Measurements from ENCODE around the gene F12. TPM values are rescaled to one million over a fixed set of nuclear protein-coding genes. Genes with fewer than 3 reads are reported as not detected.

Gene F12
- total RNA-seq, 8 experiments from 2014 or later = 1.0 to 6.5 (median 2.4) TPM

DNA sequence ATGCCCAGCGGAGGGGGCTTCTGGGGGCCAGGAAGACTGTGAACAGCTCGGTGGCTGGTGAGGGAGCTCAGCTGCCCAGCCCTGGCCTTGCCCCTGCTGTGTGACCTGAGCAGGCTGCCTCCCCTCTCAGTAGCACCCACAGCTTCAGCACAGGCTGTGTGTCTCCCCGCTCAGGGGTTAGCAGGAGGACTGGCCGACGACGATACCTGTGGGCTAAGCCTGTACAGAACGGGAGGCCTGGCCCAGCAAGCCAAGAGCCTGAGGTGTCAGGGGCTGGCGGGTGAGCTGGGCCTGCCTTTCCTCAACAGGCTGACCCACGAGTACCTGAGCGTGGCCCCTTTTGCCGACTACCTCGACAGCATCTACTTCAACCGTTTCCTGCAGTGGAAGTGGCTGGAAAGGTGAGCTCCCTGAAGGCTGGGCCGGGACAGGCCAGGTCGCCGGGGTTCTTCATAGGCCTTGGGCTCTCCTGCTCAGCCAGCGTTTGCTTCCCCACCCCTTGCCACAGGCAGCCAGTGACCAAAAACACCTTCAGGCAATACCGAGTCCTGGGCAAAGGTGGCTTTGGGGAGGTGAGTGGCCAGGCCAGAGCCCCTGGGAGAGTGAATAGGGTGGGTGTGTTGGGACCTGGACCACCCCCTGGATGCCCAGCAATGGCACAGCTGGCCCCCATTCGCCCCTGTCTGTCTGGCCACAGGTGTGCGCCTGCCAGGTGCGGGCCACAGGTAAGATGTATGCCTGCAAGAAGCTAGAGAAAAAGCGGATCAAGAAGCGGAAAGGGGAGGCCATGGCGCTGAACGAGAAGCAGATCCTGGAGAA is 23.7 kb upstream of the F12 start:
- ATAC-seq (replicated peaks in 6 of 8) = no peak
- Histone ChIP-seq H3K27ac (no peak overlapping the region), H3K4me3 (no peak overlapping the region), H3K4me1 (replicated peaks in 1 of 2) (peaks cover 0 to 14% of the 10 kb centered on the region in 2 donors)
- 70 to 100% (median 92%) methylated on average over 1 to 11 of the region's 25 CpGs; no CpG with 5 or more reads in 5 of the 10 experiments for WGBS, 10 experiments
- in situ Hi-C loops (cut with MboI; ENCODE audit: low pct_unique_long_range_greater_than_20kb in 2 of 9, low sequenced_read_pairs in 9 of 9, unreplicated experiment in 9 of 9) = no loop called here

DNA sequence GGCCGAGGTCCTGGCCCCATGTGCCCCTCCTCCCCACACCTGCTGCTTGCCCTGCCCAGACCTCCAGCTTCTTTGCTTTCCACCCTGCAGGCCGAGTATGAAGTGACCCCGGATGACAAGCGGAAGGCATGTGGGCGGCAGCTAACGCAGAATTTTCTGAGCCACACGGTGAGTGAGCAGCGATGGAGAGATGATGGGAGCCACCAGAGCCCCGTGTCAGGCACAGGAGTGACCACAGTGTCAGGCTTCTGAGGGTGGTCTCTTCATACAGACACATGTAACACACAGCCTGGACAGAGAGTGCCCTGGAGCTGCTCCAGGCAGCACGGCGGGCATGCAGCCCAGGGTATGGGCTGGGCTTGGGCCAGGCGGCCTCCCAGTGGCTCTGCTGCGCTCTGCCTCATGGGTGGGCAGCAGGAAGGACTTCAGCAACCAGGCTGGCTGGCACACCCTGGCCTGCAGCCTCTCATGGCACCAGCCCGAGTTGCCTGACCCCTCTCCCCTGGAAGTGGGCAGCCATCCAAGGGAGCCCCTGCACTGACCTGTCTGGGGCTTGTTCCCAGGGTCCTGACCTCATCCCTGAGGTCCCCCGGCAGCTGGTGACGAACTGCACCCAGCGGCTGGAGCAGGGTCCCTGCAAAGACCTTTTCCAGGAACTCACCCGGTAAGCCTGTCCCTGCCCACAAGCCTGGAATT is 22.9 kb upstream of the F12 start:
- in situ Hi-C loops (cut with MboI; ENCODE audit: low pct_unique_long_range_greater_than_20kb in 2 of 9, low sequenced_read_pairs in 9 of 9, unreplicated experiment in 9 of 9) = no loop called here
- WGBS, 10 experiments = 0 to 100% (median 84%) methylated on average over 1 to 4 of the region's 18 CpGs; no CpG with 5 or more reads in 4 of the 10 experiments
- Histone ChIP-seq H3K4me1 (replicated peaks in 1 of 2) (peaks cover 4 to 14% of the 10 kb centered on the region in 2 donors), H3K27ac (no peak overlapping the region), H3K4me3 (no peak overlapping the region)
- ATAC-seq (replicated peaks in 6 of 8) = no peak

DNA sequence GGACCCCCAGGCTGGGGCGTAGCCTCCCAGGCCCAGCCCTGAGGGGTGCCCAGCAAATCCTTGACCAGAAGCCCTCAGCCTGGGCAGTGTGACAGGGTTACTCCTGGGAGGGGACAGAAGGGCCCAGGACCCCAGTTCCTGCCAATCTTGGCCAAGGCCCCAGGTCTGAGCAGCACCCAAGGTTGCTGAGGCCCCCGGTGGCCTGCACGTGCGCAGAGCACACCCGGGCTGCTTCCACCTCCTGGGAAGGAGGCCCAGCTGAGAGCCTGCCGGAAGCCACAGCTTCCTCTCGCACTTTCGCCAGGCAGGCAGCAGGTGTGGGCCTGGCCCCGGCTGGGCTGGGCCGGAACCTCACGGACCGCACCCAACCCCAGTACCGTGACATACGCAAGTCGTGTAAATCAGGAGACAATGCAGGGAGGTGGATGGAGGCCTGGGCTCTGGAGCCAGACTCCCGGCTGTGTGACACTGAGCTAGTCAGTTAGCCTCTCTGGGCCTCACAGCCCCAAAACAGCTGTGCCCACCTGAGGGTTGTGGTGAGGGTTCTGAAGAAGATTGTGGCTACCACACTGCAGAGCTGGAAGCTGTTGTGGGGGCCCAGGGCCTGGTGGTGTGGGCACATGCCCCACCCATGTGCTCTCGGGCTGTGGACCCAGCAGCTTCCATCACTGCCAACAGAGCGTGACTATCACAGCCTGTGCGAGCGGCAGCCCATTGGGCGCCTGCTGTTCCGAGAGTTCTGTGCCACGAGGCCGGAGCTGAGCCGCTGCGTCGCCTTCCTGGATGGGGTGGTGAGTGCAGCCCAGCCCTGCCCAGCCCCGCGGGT is 22.2 kb upstream of the F12 start:
- no peak overlapping the region for H3K4me3 ChIP-seq
- 94 to 100% methylated on average over 3 to 13 of the region's 29 CpGs; no CpG with 5 or more reads in 8 of the 10 experiments for WGBS, 10 experiments
- ATAC-seq (replicated peaks in 6 of 8) = peak in 1 of 8 experiments; percentile 1
- in situ Hi-C loops (cut with MboI; ENCODE audit: low pct_unique_long_range_greater_than_20kb in 2 of 9, low sequenced_read_pairs in 9 of 9, unreplicated experiment in 9 of 9) = no loop called here
- no peak overlapping the region for H3K27ac ChIP-seq
- peaks cover 6 to 14% of the 10 kb centered on the region in 2 donors for H3K4me1 ChIP-seq (replicated peaks in 1 of 2)

DNA sequence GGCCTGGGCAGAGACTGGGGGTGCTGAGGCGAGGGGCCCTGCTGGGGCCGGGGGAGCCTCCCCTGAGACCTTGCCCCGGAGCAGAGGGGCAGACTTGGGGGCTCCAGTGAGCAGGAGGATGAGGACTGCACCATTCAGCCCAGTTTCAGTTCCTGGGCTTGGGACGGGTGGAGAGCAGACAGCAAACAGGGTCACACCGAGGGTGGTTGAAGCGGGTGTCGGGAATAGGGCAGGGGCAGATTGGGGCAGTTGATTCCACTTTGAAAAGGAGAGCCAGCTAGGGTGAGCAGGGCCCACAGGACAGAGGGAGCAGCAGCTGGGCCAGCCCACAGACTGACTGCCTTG is 21.6 kb upstream of the F12 start:
- no peak overlapping the region for H3K27ac ChIP-seq
- peaks cover 6 to 14% of the 10 kb centered on the region in 2 donors for H3K4me1 ChIP-seq (replicated peaks in 1 of 2)
- WGBS, 10 experiments = no CpG with 5 or more reads among the region's 7 CpGs
- no peak for ATAC-seq (replicated peaks in 6 of 8)
- H3K4me3 ChIP-seq = no peak overlapping the region
- in situ Hi-C loops (cut with MboI; ENCODE audit: low pct_unique_long_range_greater_than_20kb in 2 of 9, low sequenced_read_pairs in 9 of 9, unreplicated experiment in 9 of 9) = no loop called here

DNA sequence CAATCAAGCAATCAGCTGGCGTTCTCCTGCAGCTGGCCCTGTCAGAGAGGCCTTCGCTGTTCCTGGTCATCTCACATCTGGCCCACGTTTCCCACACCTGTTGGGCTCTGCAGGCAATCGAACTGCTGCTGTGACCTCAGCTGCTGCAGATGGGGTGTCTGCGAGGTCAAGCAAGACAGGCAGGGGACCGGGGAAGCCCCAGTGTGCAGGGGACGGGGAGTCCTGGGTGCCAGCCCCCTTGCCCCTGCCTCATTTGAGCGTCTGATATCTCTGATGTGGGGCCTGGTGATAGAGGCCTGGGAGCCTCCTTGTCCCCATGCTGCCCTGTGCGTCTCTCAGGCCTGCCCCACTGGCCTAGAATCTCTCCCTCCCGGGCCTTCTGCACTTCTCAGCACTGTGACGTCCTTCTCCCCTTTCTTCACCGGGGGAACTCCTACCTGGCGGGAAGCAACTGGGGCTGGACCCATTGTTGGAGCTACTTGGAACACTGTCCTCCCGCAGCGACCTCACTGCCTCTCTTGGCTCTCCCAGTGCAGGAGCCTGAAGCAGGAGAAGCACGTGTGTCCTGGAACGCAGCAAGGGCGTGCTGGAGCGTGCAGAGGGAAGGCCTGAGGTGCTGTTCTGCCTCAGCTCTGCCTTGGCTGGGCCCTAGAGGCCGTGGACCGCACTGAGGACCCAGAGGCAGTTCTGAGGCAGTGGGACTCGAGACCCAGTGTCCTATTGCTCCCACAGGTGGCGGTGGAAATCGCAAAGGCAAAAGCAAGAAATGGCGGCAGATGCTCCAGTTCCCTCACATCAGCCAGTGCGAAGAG is 21.0 kb upstream of the F12 start:
- WGBS, 10 experiments = 50 to 100% (median 85%) methylated on average over 1 to 7 of the region's 26 CpGs; no CpG with 5 or more reads in 4 of the 10 experiments
- in situ Hi-C loops (cut with MboI; ENCODE audit: low pct_unique_long_range_greater_than_20kb in 2 of 9, low sequenced_read_pairs in 9 of 9, unreplicated experiment in 9 of 9) = no loop called here
- peaks cover 8 to 17% of the 10 kb centered on the region in 2 donors for H3K4me1 ChIP-seq (replicated peaks in 1 of 2)
- no peak for ATAC-seq (replicated peaks in 6 of 8)
- no peak overlapping the region for H3K4me3 ChIP-seq
- no peak overlapping the region for H3K27ac ChIP-seq

DNA sequence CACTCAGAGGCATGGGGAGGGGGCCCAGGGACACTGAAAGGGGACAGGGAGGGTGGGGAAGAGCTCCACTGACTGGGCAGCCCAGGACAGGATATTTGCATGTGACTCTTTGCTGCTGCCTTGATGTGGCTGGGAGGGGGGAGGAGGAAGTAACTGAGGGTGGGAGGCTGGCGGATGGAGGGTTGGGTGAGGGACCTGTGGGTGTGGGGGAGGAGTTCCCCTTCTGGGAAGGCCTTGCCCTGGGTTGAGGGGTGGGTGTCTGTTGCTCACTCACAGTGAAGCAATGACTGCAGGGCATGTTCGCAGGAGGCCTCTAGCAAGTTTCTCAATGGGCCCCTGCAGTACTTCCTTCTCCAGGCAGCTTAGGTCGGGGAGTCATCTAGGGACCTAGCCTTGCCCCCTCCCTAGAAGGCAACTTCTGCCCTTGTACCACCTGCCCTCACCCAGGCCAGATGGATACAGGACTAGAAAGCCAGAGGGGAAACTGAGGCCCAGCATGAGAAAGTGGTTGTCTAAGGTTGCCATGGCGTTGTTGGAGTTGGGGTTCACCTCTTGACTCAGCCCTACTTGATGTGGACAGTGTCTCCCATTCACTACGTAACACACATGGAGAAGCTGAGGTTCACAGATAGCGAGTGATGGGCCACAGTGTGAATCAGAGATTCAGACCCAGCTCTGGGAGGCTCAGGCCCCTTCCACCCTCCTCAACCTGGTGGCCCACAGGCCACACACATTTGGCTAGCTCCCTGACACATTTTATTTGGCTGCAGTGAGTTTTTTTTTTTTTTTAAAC is 20.1 kb upstream of the F12 start:
- Histone ChIP-seq H3K4me3 (no peak overlapping the region), H3K4me1 (replicated peaks in 1 of 2) (peaks cover 8 to 20% of the 10 kb centered on the region in 2 donors), H3K27ac (no peak overlapping the region)
- in situ Hi-C loops (cut with MboI; ENCODE audit: low pct_unique_long_range_greater_than_20kb in 2 of 9, low sequenced_read_pairs in 9 of 9, unreplicated experiment in 9 of 9) = no loop called here
- ATAC-seq (replicated peaks in 6 of 8) = no peak
- WGBS, 10 experiments = 92 to 100% (median 100%) methylated on average over 1 to 2 of the region's 6 CpGs; no CpG with 5 or more reads in 6 of the 10 experiments

DNA sequence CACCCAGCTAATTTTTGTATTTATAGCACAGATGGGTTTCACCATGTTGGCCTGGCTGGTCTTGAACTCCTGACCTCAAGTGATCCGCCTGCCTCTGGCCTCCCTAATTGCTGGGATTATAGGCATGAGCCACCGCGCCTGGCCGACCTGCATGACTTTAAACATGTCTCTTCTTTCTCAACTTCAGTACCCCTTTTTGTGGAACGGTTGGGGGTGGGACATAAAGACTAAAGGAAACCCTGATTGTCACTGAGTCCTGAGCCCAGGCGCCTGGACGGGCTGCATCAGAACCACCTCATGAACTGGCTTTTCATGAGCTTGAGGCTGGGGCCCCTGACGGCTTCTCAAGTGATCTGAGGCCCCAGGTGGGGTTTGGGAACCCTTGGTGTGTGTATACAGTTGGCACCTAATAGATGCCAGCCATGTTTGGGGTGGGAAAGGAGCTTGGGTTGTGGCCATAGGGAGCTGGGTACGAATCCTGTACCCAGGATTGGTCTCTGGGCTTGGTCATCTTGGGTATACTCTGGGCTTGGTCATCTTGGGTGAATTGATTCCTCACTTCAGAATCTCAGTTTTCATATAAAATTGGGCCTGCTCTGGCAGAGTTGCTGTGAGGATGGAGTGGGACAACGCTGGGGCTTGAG is 19.3 kb upstream of the F12 start:
- no peak overlapping the region for H3K27ac ChIP-seq
- 60 to 100% (median 89%) methylated on average over 1 to 6 of the region's 10 CpGs; no CpG with 5 or more reads in 4 of the 10 experiments for WGBS, 10 experiments
- in situ Hi-C loops (cut with MboI; ENCODE audit: low pct_unique_long_range_greater_than_20kb in 2 of 9, low sequenced_read_pairs in 9 of 9, unreplicated experiment in 9 of 9) = no loop called here
- ATAC-seq (replicated peaks in 6 of 8) = no peak
- peaks cover 8 to 20% of the 10 kb centered on the region in 2 donors for H3K4me1 ChIP-seq (replicated peaks in 1 of 2)
- no peak overlapping the region for H3K4me3 ChIP-seq

DNA sequence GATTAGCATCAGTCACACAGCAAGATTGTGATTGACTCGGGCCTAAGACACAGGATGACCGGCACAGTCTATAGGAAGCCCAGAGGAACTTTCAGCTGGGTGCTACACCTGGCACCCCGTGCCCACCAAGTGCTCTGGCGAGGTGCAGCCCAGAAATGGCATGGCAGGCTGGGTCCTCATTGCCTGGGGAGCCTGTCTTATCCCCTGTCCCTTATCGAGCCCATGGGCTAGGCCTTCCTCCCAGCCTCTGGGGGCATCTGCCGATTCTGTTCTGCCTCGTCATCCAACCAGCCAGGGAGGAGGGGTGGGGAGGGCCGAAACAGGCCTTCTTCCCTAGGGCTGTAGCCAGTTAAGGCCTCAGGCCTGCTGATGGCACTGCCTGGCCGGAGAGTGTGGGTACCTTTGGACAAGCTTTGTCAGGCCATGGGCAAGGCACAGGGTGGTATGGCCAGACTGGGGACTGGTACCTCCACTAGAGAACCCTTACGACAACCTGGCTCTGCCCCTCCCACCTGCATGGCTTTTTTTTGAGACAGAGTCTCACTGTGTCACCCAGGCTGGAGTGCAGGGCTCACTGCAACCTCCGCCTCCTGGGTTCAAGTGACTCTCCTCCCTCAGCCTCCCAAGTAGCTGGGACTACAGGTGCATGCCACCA is 18.7 kb upstream of the F12 start:
- no peak for ATAC-seq (replicated peaks in 6 of 8)
- Histone ChIP-seq H3K27ac (no peak overlapping the region), H3K4me3 (peak overlapping the region in 1 of 5 donors; percentile 80), H3K4me1 (replicated peaks in 1 of 2) (peaks cover 8 to 20% of the 10 kb centered on the region in 2 donors)
- in situ Hi-C loops (cut with MboI; ENCODE audit: low pct_unique_long_range_greater_than_20kb in 2 of 9, low sequenced_read_pairs in 9 of 9, unreplicated experiment in 9 of 9) = no loop called here
- 23 to 100% (median 80%) methylated on average over 1 to 4 of the region's 11 CpGs; no CpG with 5 or more reads in 5 of the 10 experiments for WGBS, 10 experiments

DNA sequence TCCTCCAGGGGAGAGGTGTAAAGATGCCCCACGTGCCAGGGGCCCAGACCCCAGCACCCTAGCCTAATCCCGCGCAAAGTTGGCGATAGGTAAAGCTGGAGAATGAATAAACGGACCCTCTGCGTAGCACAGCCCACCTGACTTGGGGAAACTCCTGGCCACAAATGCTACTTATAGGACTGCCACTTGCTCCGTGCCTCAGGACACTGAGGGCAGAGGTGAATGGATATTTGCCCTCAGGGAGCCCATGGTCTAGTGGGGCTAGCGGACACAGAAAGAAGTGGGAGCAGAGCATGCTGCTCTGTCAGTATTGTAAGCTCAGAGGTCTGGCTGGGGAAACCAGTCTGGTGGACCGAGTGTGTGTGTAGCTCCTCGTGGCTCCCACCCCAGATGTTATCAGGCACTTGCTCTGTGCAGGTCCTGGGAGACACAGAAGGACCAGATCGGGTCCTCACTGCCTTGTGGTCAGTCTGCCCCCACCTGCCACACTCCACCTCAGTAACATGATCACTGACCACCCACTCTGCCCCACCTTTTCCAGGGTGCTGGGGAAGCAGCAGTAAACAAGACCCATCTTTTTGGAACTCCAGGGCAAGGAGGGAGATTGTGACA is 18.0 kb upstream of the F12 start:
- no peak for ATAC-seq (replicated peaks in 6 of 8)
- H3K4me1 ChIP-seq (replicated peaks in 1 of 2) = peaks cover 8 to 20% of the 10 kb centered on the region in 2 donors
- H3K27ac ChIP-seq = peak overlapping the region in 1 of 2 donors; percentile 74
- in situ Hi-C loops (cut with MboI; ENCODE audit: low pct_unique_long_range_greater_than_20kb in 2 of 9, low sequenced_read_pairs in 9 of 9, unreplicated experiment in 9 of 9) = no loop called here
- H3K4me3 ChIP-seq = peak overlapping the region; percentile 49 to 85 (median 75)
- 0 to 24% (median 0%) methylated on average over 2 to 4 of the region's 11 CpGs; no CpG with 5 or more reads in 5 of the 10 experiments for WGBS, 10 experiments

DNA sequence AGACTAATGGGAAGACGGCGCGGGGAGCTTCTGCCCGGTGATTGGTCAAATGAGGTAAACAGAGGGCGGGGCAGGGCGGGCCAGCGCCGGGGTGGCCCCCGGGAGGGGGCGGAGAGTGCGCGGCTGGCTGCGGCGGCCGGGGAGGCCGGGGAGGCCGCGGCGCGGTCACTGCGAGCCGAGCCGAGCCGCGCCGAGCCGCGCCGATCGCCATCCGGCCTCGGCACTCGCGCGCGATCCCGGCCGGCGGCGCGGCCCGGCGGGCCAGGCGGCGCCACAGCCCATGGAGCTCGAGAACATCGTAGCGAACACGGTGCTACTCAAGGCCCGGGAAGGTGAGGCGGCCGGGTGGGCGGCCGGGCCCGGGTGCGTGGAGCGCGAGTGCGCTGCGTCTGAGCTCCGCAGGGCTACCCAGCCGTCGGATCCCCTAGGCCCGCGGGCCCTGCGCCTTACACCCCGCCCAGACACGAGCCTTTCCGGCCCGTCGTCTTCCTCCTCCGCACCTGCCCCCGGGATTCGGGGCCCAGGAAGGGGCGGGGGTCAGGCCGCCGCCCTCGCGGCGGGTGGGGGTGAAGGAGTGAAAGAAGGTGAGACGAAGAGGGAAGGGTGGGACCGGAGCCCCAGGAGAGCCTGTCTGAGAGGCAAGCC is 17.3 kb upstream of the F12 start, which contains the start of gene GRK6:
Gene GRK6 (plus strand): TSS at position 111 of the 645 bp plus-strand sequence. CDS start 170 bp downstream, at position 281.
- peak within 1 kb of the TSS; percentile 72 to 85 (median 78) for H3K4me3 ChIP-seq
- peak within 1 kb of the TSS; percentile 85 to 92 for H3K27ac ChIP-seq
- peak; percentile 6 to 24 (median 12) for ATAC-seq (replicated peaks in 6 of 8)
- 0 to 1% (median 0%) methylated on average over 2 to 27 of the region's 82 CpGs; no CpG with 5 or more reads in 7 of the 10 experiments for WGBS, 10 experiments
- in situ Hi-C loops (cut with MboI; ENCODE audit: low pct_unique_long_range_greater_than_20kb in 2 of 9, low sequenced_read_pairs in 9 of 9, unreplicated experiment in 9 of 9) = no loop called here
- peaks cover 8 to 20% of the 10 kb centered on the region in 2 donors for H3K4me1 ChIP-seq (replicated peaks in 1 of 2)
